Subcutaneous adipose tissue (tissue), 4 donors: ENCODE results near the gene UBE2R2. TPM values are rescaled to one million over a fixed set of nuclear protein-coding genes. Genes with fewer than 3 reads are reported as not detected.

Experiments
- total RNA-seq, 4 donors: library from RNA; depleted of rRNA; stranded (reverse); fragments of >200 nt; gene quantifications; one replicate each; pipeline ENCODE4 v1.1.0, GENCODE V29; 2016
- TF ChIP-seq, protein P1 (sequence below): fragments of 450-650 bp; IDR thresholded peaks from one replicate; pipeline ENCODE4 v1.5.1; 2016; ENCODE audit warnings: low read depth, mild to moderate bottlenecking, control low read depth, antibody characterized with exemption, moderate library complexity

Gene UBE2R2
- total RNA-seq, 4 donors from 2014 or later = 32.4 to 36.9 (median 35.1) TPM

DNA sequence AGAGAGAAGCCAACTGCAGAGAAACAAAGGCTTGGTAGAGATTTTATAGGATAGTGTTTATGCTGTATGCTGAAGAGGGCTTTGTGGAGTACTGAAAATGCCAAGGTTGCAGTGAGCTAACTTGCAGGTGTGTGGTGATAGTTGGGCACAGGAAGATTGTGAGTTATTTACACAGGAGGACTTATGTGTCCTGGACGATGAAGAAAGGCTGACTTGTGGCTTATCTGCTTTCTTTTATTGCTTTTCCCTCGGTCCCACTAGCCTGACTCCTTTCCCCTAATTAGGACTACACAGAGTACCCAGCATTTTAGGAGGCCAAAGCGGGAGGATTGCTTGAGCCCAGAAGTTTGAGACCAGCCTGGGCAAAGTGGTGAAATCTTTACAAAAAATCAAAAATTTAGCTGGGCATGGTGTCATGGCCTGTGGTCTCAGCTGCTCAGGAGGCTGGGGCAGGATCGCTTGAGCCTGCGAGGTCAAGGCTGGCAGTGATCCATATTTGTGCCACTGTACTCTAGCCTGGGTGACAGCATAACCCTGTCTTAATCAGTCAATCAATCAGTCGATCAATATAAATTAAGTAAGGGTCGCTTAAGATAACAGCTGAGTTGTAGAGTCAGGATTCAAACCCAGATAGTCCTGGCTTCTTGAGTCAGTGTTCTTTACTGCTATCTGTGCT lies 61.9 kb downstream of the UBE2R2 start:
- TF ChIP-seq, protein P1, sequence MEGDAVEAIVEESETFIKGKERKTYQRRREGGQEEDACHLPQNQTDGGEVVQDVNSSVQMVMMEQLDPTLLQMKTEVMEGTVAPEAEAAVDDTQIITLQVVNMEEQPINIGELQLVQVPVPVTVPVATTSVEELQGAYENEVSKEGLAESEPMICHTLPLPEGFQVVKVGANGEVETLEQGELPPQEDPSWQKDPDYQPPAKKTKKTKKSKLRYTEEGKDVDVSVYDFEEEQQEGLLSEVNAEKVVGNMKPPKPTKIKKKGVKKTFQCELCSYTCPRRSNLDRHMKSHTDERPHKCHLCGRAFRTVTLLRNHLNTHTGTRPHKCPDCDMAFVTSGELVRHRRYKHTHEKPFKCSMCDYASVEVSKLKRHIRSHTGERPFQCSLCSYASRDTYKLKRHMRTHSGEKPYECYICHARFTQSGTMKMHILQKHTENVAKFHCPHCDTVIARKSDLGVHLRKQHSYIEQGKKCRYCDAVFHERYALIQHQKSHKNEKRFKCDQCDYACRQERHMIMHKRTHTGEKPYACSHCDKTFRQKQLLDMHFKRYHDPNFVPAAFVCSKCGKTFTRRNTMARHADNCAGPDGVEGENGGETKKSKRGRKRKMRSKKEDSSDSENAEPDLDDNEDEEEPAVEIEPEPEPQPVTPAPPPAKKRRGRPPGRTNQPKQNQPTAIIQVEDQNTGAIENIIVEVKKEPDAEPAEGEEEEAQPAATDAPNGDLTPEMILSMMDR = no peak

DNA sequence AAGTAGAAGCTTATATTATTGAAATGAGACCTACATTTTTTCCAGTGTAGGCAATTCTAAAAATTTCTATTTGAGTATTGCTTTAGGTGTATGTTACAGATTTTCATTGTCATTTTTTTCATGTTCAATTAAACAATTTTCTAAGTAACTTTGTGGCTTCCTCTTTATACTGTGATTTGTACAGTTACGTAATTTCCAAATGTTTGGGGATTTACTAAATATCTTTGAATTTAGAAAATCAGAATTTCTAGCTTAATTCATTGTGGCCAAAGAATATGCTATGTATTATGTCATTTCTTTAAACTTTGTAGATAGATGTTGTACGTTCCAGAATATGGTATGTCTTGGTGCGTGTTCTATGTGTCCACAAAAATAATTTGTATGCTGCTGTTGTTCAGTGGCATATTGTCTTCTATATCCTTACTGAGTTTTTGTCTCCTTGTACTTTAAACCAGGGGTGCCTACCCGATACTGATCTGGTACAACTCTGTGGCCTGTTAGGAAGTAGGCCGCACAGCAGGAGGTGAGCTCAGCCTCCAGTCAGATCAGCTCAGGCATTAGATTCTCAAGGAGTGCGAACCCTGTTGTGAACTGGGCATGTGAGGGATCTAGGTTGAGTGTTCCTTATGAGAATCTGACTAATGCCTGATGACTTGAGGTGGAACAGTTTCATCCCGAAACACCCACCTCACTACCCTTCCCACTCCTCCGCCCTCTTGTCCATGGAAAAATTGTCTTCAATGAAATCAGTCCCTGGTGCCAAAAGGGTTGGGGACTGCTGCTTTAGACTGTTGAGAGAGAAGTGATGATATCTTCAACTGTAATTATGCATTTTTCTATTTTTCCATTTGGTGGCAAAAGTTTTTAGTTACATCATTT lies 63.5 kb downstream of the UBE2R2 start:
- TF ChIP-seq, protein P1 = no peak

DNA sequence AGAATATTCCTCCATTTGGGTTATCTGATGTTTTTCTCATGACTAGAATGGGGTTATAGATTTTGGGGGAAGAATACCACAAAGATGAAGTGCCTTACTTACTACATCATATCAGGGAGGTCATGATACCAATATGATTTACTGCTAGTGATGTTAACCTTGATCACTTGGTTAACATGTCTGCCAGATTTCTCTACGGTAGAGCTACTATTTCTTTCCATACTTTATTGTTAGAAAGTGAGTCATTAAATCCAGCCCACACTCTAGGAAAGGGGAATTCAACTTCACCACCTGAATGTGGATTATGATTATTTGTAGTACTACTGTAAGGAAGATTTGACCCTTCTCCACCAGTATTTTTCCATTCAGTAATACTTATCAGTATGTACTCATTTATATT lies 64.7 kb downstream of the UBE2R2 start:
- TF ChIP-seq, protein P1 = no peak

DNA sequence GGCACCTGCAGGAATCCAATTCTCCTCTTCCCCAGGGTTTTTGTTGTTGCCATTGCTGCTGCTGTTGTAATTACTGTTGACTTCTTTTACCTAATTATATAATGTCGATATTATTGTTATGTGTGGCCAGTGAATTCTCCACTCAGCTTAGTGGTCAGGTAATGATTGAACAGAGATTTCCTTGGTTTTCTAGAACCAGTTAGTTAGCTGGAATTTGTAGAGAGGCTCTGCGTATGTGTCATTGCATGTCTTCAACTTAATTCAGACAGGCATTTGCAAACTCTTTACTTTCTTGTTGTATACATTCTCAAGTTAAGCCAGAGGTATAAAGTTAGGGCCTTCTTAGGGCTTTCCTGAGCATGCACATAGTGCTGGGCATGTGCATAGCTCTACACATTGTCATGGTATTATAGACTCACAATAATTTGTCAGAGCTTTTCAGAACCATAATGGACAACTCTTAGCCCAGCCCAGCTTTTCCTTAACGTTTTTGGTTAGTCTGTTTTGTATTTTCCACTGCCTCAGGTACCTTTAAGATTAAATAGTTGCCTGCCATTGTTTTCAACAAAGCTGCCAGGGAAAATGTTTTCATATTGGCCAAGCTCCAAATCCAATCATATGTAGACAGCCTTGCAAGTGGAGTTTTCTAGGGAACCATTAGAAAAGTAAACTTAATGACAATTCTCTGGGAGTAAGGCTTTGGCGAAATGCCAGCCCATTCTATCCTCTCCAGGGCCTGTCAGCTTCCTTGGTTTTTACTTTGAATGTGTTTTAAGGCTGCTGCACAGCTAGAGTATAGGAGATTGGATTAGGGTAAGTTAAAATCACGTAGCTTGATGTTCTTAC lies 68.1 kb downstream of the UBE2R2 start:
- TF ChIP-seq, protein P1 = no peak

DNA sequence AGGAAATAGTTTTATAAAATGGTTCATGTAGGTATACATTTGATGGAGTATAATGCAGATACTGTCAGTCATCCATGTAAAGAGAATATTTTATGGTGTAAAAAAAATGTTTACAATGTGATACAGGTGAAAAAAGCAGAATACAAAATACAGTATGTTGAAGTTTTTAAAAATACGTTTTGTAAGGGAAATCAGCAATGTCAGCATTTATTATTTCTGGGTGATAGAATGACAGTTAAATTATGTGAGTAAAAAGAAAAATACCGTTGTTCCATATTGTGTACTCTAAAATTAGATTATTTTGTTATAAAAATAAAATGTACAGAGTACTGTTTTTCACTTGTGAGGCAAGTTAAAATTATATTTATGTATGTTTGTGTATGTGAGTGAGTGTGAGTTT lies 69.0 kb downstream of the UBE2R2 start:
- TF ChIP-seq, protein P1 = no peak

DNA sequence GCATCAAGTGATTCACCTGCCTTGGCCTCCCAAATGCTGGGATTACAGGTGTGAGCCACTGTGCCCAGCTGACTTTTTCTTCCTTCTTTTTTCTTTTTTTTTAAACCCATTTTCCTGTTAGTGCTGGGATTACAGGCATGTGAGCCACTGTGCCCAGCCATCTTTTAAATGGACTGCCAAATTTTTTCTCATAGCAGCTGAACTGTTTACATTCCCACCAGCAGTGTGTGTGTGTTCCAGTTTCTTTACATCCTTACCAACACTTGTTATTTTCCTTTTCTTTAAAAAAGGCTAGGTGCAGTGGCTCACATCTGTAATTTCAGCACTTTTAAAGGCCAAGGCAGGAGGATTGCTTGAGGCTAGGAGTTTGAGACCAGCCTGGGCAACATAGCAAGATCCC lies 76.9 kb downstream of the UBE2R2 start:
- TF ChIP-seq, protein P1 = no peak
